WERI-Rb-1 (cell line): ENCODE results near the gene KRT72.

ENCODE experiments used
- DNase-seq: peaks from one replicate; pipeline ENCODE4 v3.0.0-alpha.2; 2020
- H3K27ac ChIP-seq: fragments of 250-450 bp; sonication (Bioruptor Pico); 2 replicates; pipeline ENCODE4 v1.5.1; 2020; ENCODE audit warnings: mild to moderate bottlenecking, moderate library complexity
- H3K27me3 ChIP-seq: fragments of 250-450 bp; sonication (Bioruptor Pico); 2 replicates; pipeline ENCODE4 v1.5.1; 2021; ENCODE audit warnings: mild to moderate bottlenecking, low read depth, moderate library complexity; ENCODE audit not compliant: insufficient read depth, severe bottlenecking
- H3K36me3 ChIP-seq: fragments of 250-450 bp; sonication (Bioruptor Pico); 2 replicates; pipeline ENCODE4 v1.5.1; 2020; ENCODE audit warnings: mild to moderate bottlenecking, moderate library complexity
- H3K4me3 ChIP-seq: 2 replicates; pipeline ENCODE4 v1.5.1; 2011; ENCODE audit warnings: low read depth, mild to moderate bottlenecking, control low read depth, low read length
- H3K9me3 ChIP-seq: fragments of 250-450 bp; sonication (Bioruptor Pico); 2 replicates; pipeline ENCODE4 v1.5.1; 2021; ENCODE audit warnings: mild to moderate bottlenecking, moderate library complexity; ENCODE audit not compliant: severe bottlenecking
- TF ChIP-seq, protein P1 (sequence below): IDR thresholded peaks from 2 replicates; pipeline ENCODE4 v1.5.1; 2011; ENCODE audit warnings: low read depth, mild to moderate bottlenecking, control low read depth, inconsistent platforms, low read length

KRT72 gene

GRCh38 chr12:52541709-52542108 lies 59.6 kb downstream of the KRT72 start:
- DNase-seq = no peak
- Histone ChIP-seq H3K36me3 (no peaks in the 10 kb centered on the region), H3K9me3 (no peaks in the 10 kb centered on the region), H3K4me3 (no peak overlapping the region), H3K27me3 (peaks cover 95% of the 10 kb centered on the region), H3K27ac (no peak overlapping the region)
- TF ChIP-seq, protein P1, sequence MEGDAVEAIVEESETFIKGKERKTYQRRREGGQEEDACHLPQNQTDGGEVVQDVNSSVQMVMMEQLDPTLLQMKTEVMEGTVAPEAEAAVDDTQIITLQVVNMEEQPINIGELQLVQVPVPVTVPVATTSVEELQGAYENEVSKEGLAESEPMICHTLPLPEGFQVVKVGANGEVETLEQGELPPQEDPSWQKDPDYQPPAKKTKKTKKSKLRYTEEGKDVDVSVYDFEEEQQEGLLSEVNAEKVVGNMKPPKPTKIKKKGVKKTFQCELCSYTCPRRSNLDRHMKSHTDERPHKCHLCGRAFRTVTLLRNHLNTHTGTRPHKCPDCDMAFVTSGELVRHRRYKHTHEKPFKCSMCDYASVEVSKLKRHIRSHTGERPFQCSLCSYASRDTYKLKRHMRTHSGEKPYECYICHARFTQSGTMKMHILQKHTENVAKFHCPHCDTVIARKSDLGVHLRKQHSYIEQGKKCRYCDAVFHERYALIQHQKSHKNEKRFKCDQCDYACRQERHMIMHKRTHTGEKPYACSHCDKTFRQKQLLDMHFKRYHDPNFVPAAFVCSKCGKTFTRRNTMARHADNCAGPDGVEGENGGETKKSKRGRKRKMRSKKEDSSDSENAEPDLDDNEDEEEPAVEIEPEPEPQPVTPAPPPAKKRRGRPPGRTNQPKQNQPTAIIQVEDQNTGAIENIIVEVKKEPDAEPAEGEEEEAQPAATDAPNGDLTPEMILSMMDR = no peak

DNA sequence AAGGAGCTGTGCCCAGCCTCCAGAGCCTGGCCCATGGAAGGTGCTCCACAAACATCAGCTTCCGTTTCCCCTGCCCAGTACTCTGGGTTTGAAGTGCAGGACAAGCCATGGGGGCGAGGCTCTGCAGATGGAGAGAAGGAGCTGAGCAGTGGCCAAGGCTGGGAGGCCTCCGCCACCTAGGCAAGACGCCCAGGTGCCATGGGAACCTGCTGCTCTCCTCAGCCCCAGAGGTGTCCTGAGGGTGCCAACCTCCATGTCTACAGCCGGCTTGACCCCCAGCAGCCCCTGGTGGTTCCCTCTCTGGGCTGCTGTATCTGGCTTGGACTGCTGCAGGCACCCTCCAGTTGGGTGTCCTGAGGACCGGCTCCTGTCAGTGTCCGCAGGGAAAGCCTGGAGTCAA lies 60.7 kb downstream of the KRT72 start:
- Histone ChIP-seq H3K27ac (no peak overlapping the region), H3K4me3 (no peak overlapping the region), H3K36me3 (no peaks in the 10 kb centered on the region), H3K27me3 (peaks cover 93% of the 10 kb centered on the region), H3K9me3 (no peaks in the 10 kb centered on the region)
- no peak for DNase-seq
- TF ChIP-seq, protein P1 = no peak

GRCh38 chr12:52539821-52540173 lies 61.5 kb downstream of the KRT72 start:
- no peak for DNase-seq
- H3K4me3 ChIP-seq = no peak overlapping the region
- no peak overlapping the region for H3K27ac ChIP-seq
- H3K36me3 ChIP-seq = no peaks in the 10 kb centered on the region
- no peaks in the 10 kb centered on the region for H3K9me3 ChIP-seq
- TF ChIP-seq, protein P1 = no peak
- peaks cover 93% of the 10 kb centered on the region for H3K27me3 ChIP-seq

DNA sequence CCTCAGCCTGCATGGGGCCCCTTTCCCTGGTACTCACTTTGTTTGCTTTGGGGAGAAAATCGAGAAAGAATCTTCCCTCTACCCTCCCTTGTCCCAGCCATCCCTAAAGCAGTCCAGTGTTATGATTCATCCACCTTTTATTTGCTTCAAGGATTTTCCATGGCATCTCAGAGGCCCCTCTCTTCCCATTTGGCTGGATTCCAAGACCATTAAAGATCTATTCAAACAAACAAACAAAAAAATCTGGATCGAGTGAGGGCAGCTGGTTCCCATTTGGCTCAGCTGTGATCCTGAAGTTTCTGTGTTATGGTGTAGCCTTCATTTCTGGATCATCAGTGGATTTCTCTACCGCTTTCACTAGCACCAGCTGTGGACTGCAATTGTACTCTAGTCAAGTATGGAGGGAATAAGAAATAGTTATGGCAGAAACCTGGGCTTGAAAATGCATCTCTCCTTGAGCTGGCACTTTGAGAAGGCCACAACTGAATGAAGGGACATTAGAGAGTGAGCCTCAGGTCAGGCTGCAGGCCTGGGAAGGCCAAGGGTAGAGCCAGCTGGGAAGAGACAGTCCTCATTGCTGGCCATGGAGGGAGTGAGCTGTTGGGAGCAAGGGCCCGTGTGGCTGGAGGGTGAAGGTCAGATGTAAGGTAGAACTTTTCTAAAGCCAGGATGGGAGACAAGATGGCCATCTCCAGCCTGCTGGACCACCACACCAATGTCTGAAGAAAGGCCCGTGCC lies 62.0 kb downstream of the KRT72 start:
- Histone ChIP-seq H3K36me3 (no peaks in the 10 kb centered on the region), H3K27ac (no peak overlapping the region), H3K27me3 (peaks cover 93% of the 10 kb centered on the region), H3K4me3 (no peak overlapping the region), H3K9me3 (no peaks in the 10 kb centered on the region)
- DNase-seq = no peak
- TF ChIP-seq, protein P1 = no peak

GRCh38 chr12:52537101-52537500 lies 64.2 kb downstream of the KRT72 start:
- Histone ChIP-seq H3K27me3 (peaks cover 92% of the 10 kb centered on the region), H3K27ac (no peak overlapping the region), H3K4me3 (no peak overlapping the region), H3K9me3 (no peaks in the 10 kb centered on the region), H3K36me3 (no peaks in the 10 kb centered on the region)
- DNase-seq = no peak
- TF ChIP-seq, protein P1 = no peak
